ENCODE measurements around the gene ARID1A. TPM values are rescaled to one million over a fixed set of nuclear protein-coding genes. Genes with fewer than 3 reads are reported as not detected.
A peak's percentile ranks its signal among the peaks of the same experiment; 100 is the strongest.

ARID1A gene
- total and polyA plus RNA-seq, 2 experiments from 2014 or later: 50.0 to 104 TPM

- TF ChIP-seq ZNF462 (CRISPR knock-in tag; IDR thresholded peaks at IDR 0.05): no peak
- no peak for TF ChIP-seq ETS1 (IDR thresholded peaks at IDR 0.05)
- TF ChIP-seq CTCF (conservative IDR thresholded peaks at IDR 0.05; ENCODE audit: low read depth in 2 of 2): no peak
Observed at GRCh38 chr1:26733982-26734381, 38.2 kb downstream of the ARID1A start (continued).

GRCh38 chr1:26734501-26735058 is 38.8 kb downstream of the ARID1A start:
- Histone ChIP-seq H3K27me3 (ENCODE audit: insufficient read depth) (no peaks in the 10 kb centered on the region), H3K4me2 (no peak overlapping the region), H3K79me2 (replicated peaks; ENCODE audit: insufficient read depth) (peaks cover 83% of the 10 kb centered on the region), H3K4me3 (no peak overlapping the region), H3K9me2 (ENCODE audit: insufficient read depth) (no peaks in the 10 kb centered on the region), H3K27ac (ENCODE audit: low read depth) (0 out of 2 replicates have a peak overlapping the region, but pooled peaks have one; percentile 32), H3K36me3 (ENCODE audit: insufficient read depth) (peaks cover 58% of the 10 kb centered on the region), H2AFZ (no peak overlapping the region), H3F3A (replicated peaks; ENCODE audit: low read depth) (0 out of 2 replicates have a peak, but pooled peaks cover 3% of the 10 kb centered on the region), H3K4me1 (ENCODE audit: insufficient read depth) (no peaks in the 10 kb centered on the region), H4K20me1 (replicated peaks; ENCODE audit: insufficient read depth) (peaks cover 33% of the 10 kb centered on the region)
- Mint-ChIP-seq H3K9me3 (no peaks in the 10 kb centered on the region), H3K4me1 (no peaks in the 10 kb centered on the region), H3K4me3 (no peak overlapping the region), H3K27ac (no peak overlapping the region), H3K36me3 (ENCODE audit: low read depth) (peaks cover 81% of the 10 kb centered on the region), H3K27me3 (ENCODE audit: insufficient read depth, low read depth, poor library complexity) (peaks cover 3% of the 10 kb centered on the region)
- TF ChIP-seq EZH2 (IDR thresholded peaks at IDR 0.05; ENCODE audit: low read depth, unreplicated experiment) (no peak), ZNF331 (CRISPR knock-in tag; IDR thresholded peaks at IDR 0.05; ENCODE audit: low read depth) (no peak), ETS1 (IDR thresholded peaks at IDR 0.05) (no peak), CREB1 (CRISPR knock-in tag; IDR thresholded peaks at IDR 0.05; ENCODE audit: low read depth) (no peak), REST (IDR thresholded peaks at IDR 0.05; ENCODE audit: unreplicated experiment) (no peak), POLR2AphosphoS5 (IDR thresholded peaks at IDR 0.05; ENCODE audit: low read depth) (no peak), JUNB (IDR thresholded peaks at IDR 0.05; ENCODE audit: unreplicated experiment) (no peak), NANOG (IDR thresholded peaks at IDR 0.05; ENCODE audit: borderline replicate concordance) (no peak)
- no peak for DNase-seq (ENCODE audit: low spot score)
- ATAC-seq: no peak

All from GM23338 (cell line).